Suppressor macrophage treated with lipopolysaccharide for 1 hour (primary cell): ENCODE results near the gene DGKK.
"Not testable (repeated sequence)": the region's sequence is repeated elsewhere in the genome, so short reads cannot be mapped to it uniquely, and the experiment has no call there.

Experiments
- DNase-seq, 3 donors: peaks; one replicate each; pipeline ENCODE4 v3.0.0-alpha.2; 2020 to 2022

DGKK gene

GRCh38 chrX:50430917-50431575 is 39.6 kb downstream of the DGKK start:
- peak in 1 of 3 donors; percentile 2 for DNase-seq

- no peak for DNase-seq
These were observed 42.5 kb downstream of the DGKK start for GRCh38 chrX:50428174-50428573.

GRCh38 chrX:50407976-50408375 is 62.6 kb downstream of the DGKK start:
- DNase-seq = no peak

GRCh38 chrX:50403903-50404302 is 66.7 kb downstream of the DGKK start:
- DNase-seq = no peak

GRCh38 chrX:50402886-50403285 is 67.7 kb downstream of the DGKK start:
- no peak for DNase-seq

GRCh38 chrX:50393902-50394301 is 76.7 kb downstream of the DGKK start:
- DNase-seq = no peak

GRCh38 chrX:50386520-50386919 is 84.1 kb downstream of the DGKK start:
- DNase-seq = no peak

- no peak for DNase-seq
These were observed 88.8 kb downstream of the DGKK start for GRCh38 chrX:50381729-50382415.

- no peak for DNase-seq
These were observed 95.0 kb downstream of the DGKK start for GRCh38 chrX:50375481-50376267.

GRCh38 chrX:50372966-50373365 is 97.7 kb downstream of the DGKK start:
- peak; percentile 2 to 26 (median 18) for DNase-seq

- no peak for DNase-seq
These were observed 126.7 kb downstream of the DGKK start for GRCh38 chrX:50343917-50344316.

- DNase-seq = no peak
These were observed 137.3 kb downstream of the DGKK start for GRCh38 chrX:50333308-50333707.

GRCh38 chrX:50332668-50333067 is 138.0 kb downstream of the DGKK start:
- not testable (repeated sequence) for DNase-seq

GRCh38 chrX:50327235-50327634 is 143.4 kb downstream of the DGKK start:
- DNase-seq = no peak
